NCI-H2081 treated with DMSO at 0.1 percent for 48 hours (cell line): Measurements from ENCODE around the gene UGT2B15.
"Not testable (repeated sequence)": the region's sequence is repeated elsewhere in the genome, so short reads cannot be mapped to it uniquely, and the experiment has no call there.

Experiments
- DNase-seq: peaks from one replicate; lab custom pipeline; 2025; lab: John Stamatoyannopoulos, UW

UGT2B15 gene

DNA sequence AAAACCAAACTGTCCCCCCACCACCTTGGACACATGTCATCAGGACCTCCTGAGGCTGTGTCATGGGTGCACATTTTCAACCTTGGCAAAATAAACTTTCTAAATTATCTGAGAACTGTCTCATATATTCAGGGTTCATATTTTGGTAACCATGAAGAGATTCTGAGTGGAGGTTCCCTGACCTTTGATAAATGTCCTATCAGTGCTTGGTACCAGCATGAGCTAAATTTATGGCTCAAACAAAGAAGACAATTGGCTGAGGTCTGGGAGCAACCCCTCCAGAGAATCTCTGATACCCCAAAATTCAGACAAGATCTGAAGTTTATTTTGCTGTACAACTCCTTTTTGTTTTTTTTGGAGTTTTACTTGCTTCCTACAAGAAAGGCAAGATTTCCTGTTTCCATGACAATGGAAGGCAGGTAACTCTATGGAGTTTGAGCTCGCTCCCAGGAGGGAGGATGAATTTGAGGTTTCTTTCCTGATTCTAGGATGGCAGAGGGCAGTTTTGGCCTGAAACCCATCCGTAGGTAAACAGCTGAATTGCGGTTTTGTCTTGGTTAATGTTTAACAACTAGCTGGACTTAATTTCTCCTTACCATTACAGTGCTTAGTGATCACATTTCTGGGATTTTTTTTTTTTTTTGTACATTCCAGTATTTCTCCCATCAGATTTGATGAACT is 14.5 kb downstream of the UGT2B15 start:
- DNase-seq: no peak

DNA sequence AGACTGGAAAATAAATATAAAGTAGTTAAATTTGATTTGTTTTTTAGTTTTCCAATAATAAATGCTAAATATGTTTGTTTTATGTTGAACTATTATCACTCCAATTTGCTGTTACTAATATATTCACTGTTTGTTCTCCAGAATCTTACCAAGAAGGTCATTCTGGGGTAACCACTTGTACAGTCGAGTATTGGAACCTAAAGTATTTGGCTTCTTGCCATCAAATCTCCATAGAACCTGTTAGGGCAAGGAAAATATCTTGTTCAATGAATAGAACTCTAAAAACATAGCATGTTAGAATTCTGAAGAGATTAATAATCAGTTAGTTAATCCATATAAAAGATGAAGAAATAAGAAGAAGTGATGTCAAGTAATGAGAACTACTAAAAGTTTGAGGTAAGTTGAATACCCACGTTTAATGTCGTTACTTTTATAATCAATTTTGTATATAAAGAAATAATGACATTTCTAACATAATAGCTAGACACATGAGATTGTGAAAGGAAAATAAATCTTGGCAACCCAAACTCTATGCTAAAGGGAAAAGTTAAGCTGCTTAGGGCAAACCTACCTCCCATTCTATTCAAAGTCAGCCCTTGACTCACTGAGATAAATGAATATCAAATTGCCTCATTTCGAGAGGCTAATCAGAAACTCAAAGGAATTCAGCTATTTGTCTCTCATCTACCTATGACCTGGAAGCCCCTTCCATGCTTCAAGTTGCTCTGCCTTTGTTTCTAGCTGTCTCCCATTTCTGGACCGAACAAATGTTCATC is 15.3 kb downstream of the UGT2B15 start:
- DNase-seq: no peak

DNA sequence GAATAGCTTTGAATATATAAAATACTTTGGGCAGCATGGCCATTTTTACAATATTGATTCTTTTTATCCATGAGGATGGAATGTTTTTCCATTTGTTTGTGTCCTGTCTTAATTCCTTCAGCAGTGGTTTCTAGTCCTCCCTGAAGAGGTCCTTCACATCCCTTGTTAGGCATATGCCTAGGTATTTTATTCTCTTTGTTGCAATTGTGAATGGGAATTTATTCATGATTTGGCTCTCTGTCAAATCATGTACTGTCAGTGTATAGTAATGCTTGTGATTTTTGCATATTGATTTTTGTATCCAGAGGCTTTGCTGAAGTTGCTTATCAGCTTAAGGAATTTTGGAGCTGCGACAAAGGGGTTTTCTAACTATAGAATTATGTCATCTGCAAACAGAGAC is 18.5 kb downstream of the UGT2B15 start:
- no peak for DNase-seq

DNA sequence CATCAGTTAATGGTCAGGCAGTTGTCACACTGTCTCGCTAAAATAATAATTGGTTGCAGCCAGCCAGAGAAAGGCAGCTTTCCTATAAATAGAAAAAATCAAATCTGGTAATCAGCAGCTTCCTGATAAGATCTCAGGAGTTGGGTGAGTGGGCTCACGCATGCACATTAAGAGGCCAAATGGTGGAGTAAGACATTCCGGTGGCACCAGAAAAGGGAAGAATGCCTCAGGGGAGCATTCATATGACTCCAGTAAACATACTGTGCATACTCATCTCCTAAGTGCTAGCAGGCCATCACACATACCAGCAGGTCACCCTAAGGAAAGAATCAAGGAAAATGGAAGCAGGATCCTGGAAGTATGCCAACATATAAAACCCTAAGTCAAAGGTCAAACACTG is 40.1 kb downstream of the UGT2B15 start:
- no peak for DNase-seq

DNA sequence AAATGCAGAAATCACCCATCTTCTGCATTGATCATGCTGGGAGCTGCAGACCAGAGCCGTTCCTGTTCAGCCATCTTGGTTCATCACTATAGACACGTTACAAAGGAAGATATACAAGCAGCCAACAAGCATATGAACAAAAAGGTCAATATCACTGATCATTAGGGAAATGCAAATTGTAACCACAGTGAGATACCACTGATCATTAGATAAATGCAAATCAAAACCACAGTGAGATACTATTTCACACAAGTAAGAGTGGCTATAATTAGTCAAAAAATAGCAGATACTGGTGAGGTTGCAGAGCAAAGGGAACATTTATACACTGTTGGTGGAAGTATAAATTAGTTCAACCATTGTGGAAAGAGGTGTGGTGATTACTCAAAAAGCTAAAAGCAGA is 47.7 kb downstream of the UGT2B15 start:
- not testable (repeated sequence) for DNase-seq

DNA sequence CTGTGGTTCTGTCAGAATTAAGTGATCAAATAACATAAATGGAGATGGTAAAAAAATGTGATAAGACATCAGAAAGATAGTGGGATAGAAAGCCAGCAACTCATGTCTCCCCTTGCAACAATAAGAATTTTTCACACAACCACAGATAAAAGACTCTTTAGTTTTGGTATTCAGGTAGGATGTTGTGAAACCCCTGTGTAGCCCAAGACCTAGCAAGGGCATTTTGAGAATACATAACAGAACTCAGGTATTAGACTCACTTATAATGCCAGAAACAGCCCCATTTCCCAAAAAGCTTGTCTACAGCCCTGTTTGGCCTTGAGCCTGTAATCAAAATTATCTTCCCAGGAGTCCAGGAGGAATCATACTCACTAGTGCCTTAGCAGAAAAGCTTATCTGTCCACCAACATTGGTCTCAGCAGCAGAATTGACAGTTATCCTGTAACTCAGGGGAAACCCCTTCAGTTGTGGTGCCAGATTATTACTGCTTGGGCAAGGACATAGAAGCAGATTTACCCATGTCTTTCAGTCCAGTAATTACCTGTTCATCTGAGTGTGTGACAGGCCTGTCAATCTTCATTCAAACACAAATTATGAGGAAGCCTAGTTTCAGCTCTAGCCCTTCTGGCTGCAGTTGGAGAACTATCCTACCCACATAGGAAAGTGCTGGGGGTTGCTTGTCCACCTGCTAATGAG is 53.3 kb downstream of the UGT2B15 start:
- DNase-seq: no peak

DNA sequence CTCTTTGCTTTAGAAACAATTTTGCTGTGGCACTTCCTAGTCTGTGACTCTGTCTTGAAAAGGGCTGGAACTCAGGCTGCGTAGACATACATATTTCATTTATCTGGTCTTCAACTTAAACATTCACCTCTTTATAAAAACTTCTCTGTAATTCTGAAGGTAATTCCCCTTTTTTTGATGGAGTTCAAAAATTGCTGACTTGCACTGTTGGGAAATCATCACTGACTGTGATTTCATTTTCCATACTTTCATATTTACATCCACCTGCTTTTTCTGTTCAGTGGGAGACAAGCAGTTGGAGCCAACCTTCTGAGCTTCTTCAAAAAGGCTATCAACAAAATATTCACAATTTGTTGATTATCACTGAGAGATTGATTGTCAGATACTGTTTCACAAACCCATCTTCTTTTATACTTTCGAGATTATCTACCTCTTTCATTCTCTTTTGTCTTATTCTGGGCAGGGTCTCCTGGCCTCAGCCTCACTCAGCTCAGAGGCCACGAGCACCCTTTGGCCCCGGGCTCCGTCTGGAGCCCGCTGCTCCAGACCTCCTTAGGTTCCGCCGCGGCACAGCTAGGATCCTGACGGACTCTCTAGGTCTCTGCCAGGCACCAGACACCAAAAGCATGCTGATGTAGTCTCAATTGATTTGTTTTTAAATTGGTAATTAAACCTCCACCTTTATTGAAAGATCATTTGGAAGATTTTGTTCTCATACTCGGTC is 54.6 kb downstream of the UGT2B15 start:
- DNase-seq: no peak

DNA sequence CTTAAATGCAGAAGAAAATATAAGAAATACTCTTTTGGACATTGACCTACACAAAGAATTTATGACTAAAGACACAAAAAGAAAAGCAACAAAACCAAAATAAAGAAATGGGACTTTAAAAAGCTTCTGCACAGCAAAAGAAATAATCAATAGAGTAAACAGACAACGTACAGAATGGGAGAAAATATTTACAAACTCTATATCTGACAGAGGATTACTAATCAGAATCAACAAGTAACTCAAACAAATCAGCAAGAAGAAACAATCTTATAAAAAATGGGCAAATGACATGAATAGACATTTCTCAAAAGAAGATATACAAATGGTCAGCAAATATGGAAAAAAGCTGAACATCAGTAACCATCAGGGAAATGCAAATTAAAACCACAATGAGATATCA is 56.7 kb downstream of the UGT2B15 start:
- no peak for DNase-seq

DNA sequence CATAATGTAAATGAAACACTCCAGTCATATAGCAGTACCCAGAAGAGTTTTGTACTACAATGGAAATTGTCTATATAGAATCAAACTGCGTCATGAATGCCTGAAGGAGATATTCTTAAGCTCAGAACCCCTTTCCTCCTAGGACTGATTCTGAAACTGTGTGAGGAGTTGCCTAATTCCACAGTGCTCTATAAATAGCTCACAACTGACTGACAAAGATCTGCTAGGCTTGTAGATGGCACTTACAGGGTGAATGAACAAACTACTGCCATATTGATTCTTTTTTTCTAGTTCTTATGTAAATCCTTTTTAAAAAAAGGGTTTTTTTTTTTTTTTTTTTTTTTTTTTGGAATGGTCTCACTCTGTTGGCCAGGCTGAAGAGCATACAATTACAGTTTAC is 64.2 kb downstream of the UGT2B15 start:
- no peak for DNase-seq

DNA sequence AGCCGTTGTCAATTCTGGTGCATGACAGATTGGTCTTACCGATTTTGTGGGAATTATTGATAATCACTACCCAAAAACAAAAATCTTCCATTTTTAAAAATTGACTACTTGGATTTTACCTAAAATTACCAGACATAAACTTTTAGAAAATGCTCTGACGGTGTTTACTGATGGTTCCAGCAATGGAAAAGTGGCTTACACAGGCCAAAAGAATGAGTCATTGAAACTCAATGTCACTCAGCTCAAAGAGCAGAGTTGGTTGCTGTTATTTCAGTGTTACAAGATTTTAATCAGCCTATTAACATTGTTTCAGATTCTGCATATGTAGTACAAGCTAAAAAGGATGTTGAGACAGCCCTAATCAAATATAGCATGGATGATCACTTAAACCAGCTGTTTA is 71.3 kb downstream of the UGT2B15 start:
- no peak for DNase-seq

DNA sequence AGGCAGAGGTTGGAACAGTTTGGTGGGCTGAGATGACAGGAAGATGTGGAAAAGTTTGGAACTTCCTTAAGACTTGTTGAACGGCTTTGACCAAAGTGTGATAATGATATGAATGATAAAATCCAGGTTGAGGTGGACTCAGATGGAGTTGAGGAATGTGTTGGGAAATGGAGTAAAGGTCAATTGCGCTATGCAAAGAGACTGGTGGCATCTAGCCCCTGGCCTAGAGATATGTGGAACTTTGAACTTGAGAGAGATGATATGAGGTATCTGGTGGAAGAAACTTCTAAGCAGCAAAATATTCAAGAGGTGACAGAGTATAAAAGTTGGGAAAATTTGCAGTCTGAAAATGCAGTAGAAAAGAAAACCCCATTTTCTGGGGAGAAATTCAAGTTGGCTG is 73.0 kb downstream of the UGT2B15 start:
- DNase-seq: no peak
